NB4 (cell line): ENCODE measurements around the gene PML.
"Not testable (repeated sequence)": the region's sequence is repeated elsewhere in the genome, so short reads cannot be mapped to it uniquely, and the experiment has no call there.

ENCODE experiments used
- CTCF ChIP-seq: IDR thresholded peaks from one replicate; pipeline ENCODE4 v1.5.1; 2012; ENCODE audit warnings: low read depth, low read length
- MAX ChIP-seq: IDR thresholded peaks from 2 replicates; pipeline ENCODE4 v1.6.1; 2011; ENCODE audit warnings: low read depth, low read length
- MYC ChIP-seq: IDR thresholded peaks from 2 replicates; pipeline ENCODE4 v1.6.1; 2011; ENCODE audit warnings: low read depth, low read length
- POLR2A ChIP-seq: IDR thresholded peaks from 2 replicates; pipeline ENCODE4 v1.6.1; 2011; ENCODE audit warnings: mild to moderate bottlenecking; ENCODE audit not compliant: insufficient read length; ENCODE audit errors: extremely low read depth

- not testable (repeated sequence) for TF ChIP-seq POLR2A, CTCF, MYC, MAX
Observed at GRCh38 chr15:74094567-74094966, 100.1 kb downstream of the PML start.
